Epidermal melanocyte (primary cell): Measurements from ENCODE around the gene HDAC4.

Experiments used
- DNase-seq: peaks from one replicate; pipeline ENCODE4 v3.0.0; 2011; ENCODE audit warnings: low spot score; ENCODE audit not compliant: insufficient read length

HDAC4 gene

GRCh38 chr2:239129147-239129920 lies 271.5 kb downstream of the HDAC4 start:
- DNase-seq: no peak

GRCh38 chr2:239128706-239129105 lies 272.1 kb downstream of the HDAC4 start:
- DNase-seq: no peak

GRCh38 chr2:239127513-239127912 lies 273.3 kb downstream of the HDAC4 start:
- no peak for DNase-seq

- no peak for DNase-seq
Measured at GRCh38 chr2:239125726-239126675, 274.8 kb downstream of the HDAC4 start.

- no peak for DNase-seq
Measured at GRCh38 chr2:239124152-239124899, 276.5 kb downstream of the HDAC4 start.

- DNase-seq: no peak
Measured at GRCh38 chr2:239122421-239123110, 278.3 kb downstream of the HDAC4 start.

- no peak for DNase-seq
Measured at GRCh38 chr2:239121600-239122012, 279.2 kb downstream of the HDAC4 start.

GRCh38 chr2:239120664-239121063 lies 280.2 kb downstream of the HDAC4 start:
- no peak for DNase-seq

- no peak for DNase-seq
Measured at GRCh38 chr2:239119346-239120126, 281.3 kb downstream of the HDAC4 start.

GRCh38 chr2:239118675-239119211 lies 282.1 kb downstream of the HDAC4 start:
- no peak for DNase-seq

GRCh38 chr2:239118264-239118663 lies 282.6 kb downstream of the HDAC4 start:
- DNase-seq: no peak

- no peak for DNase-seq
Measured at GRCh38 chr2:239117831-239118230, 283.0 kb downstream of the HDAC4 start.

- no peak for DNase-seq
Measured at GRCh38 chr2:239116456-239117246, 284.2 kb downstream of the HDAC4 start.

- DNase-seq: no peak
Measured at GRCh38 chr2:239115616-239116015, 285.2 kb downstream of the HDAC4 start.

- DNase-seq: no peak
Measured at GRCh38 chr2:239114616-239115265, 286.1 kb downstream of the HDAC4 start.

GRCh38 chr2:239114119-239114581 lies 286.7 kb downstream of the HDAC4 start:
- peak; percentile 54 for DNase-seq

GRCh38 chr2:239113615-239114014 lies 287.2 kb downstream of the HDAC4 start:
- no peak for DNase-seq

- DNase-seq: no peak
Measured at GRCh38 chr2:239113171-239113570, 287.6 kb downstream of the HDAC4 start.
